ENCODE results near the gene S100A14. TPM values are rescaled to one million over a fixed set of nuclear protein-coding genes. Genes with fewer than 3 reads are reported as not detected.

The S100A14 gene
- total and polyA plus RNA-seq, 9 of the 15 experiments (the other 6 are each of a cell fraction or from before 2014, with no cell fraction given): 0.10 to 0.64 (median 0.24) TPM; not detected in 3

DNA sequence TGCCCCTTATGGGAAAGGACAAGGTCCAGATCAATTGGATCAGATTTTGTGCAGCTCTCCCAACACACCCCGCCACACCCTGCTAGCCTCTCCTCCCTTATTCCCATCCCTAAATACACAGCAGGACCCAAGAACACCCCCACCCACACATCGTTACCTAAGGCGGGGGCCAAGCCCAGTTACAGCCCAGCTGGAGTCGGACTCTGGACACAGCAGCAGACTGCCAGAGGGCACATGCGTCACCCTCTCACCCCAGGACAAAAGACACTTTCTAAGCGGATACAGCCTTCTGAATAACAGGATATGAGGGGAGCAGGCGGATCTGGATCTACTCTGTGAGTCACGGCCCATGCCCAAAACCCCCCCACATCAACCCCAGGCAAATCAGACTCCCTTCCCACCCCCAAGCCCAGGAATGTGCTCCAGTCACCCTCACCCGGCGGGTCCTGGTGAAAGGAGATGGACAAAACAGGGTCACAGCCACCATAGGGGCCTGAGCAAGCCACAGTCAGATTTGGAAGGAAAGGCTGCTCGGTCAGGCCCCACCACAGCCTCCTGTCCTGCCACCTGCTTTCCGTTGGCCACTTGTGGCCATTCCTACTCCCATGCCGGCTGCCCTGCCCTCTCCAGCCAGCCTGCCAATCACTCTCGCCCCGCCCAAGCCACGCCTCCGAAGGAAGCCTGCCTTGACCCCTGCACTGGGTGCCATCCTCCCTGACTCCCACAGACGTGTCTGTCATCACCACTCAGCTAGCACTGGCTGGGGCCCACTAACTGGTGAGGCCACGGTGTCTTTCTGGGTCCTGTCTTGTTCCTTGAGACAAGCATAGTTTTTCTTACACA is 7.2 kb downstream of the S100A14 start (continued):
- TF ChIP-seq ZNF77 (CRISPR knock-in tag; IDR thresholded peaks at IDR 0.05): no peak
- TF ChIP-seq CTBP1 (IDR thresholded peaks at IDR 0.05; ENCODE audit: borderline replicate concordance): peak; percentile 82; the same call in 1 of the 2 replicates
- TF ChIP-seq KDM2B (CRISPR knock-in tag; IDR thresholded peaks at IDR 0.05): no peak
- TF ChIP-seq MAX (CRISPR knock-in tag; IDR thresholded peaks at IDR 0.05): peak; percentile 89
- peak; percentile 72 for TF ChIP-seq ZEB2 (IDR thresholded peaks at IDR 0.05)
- TF ChIP-seq MTA2 (IDR thresholded peaks at IDR 0.05; ENCODE audit: low read depth): no peak; the same call in 1 of the 2 replicates
- TF ChIP-seq TRIM28 (IDR thresholded peaks at IDR 0.05): no peak
- TF ChIP-seq SRF (CRISPR knock-in tag; IDR thresholded peaks at IDR 0.05): 0 out of 4 replicates have a peak, but pooled peaks of 1 of the 2 experiments have one; percentile 24
- no peak for TF ChIP-seq POLR2H (tag; IDR thresholded peaks at IDR 0.05; ENCODE audit: low read depth)
- no peak for TF ChIP-seq ZNF695 (CRISPR knock-in tag; IDR thresholded peaks at IDR 0.05)
- TF ChIP-seq NFYB (IDR thresholded peaks at IDR 0.05; ENCODE audit: extremely low read depth, insufficient read length): no peak
- TF ChIP-seq, protein P1, sequence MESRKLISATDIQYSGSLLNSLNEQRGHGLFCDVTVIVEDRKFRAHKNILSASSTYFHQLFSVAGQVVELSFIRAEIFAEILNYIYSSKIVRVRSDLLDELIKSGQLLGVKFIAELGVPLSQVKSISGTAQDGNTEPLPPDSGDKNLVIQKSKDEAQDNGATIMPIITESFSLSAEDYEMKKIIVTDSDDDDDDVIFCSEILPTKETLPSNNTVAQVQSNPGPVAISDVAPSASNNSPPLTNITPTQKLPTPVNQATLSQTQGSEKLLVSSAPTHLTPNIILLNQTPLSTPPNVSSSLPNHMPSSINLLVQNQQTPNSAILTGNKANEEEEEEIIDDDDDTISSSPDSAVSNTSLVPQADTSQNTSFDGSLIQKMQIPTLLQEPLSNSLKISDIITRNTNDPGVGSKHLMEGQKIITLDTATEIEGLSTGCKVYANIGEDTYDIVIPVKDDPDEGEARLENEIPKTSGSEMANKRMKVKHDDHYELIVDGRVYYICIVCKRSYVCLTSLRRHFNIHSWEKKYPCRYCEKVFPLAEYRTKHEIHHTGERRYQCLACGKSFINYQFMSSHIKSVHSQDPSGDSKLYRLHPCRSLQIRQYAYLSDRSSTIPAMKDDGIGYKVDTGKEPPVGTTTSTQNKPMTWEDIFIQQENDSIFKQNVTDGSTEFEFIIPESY (CRISPR knock-in tag; IDR thresholded peaks at IDR 0.05): 0 out of 2 replicates have a peak, but pooled peaks have one; percentile 15
- peak; percentile 65 for TF ChIP-seq RBFOX2 (IDR thresholded peaks at IDR 0.05; ENCODE audit: low read depth, low read length)
- peak; percentile 83 for TF ChIP-seq NR2C2 (CRISPR knock-in tag; IDR thresholded peaks at IDR 0.05)
- TF ChIP-seq NR2C2 (tag; IDR thresholded peaks at IDR 0.05): peak; percentile 94
- 0 out of 2 replicates have a peak, but pooled peaks have one; percentile 5 for TF ChIP-seq JUND (IDR thresholded peaks at IDR 0.05; ENCODE audit: borderline replicate concordance, low read depth, low read length)
- no peak; the same call in 2 of the 3 replicates for TF ChIP-seq JUND (tag; IDR thresholded peaks at IDR 0.05; ENCODE audit: borderline replicate concordance, low read depth, low read length)
- no peak for TF ChIP-seq ZFPM2 (CRISPR knock-in tag; IDR thresholded peaks at IDR 0.05)
- TF ChIP-seq MTA3 (IDR thresholded peaks at IDR 0.05; ENCODE audit: borderline replicate concordance): peak; percentile 62; the same call in 1 of the 2 replicates

Data from K562 (cell line).